ENCODE data around the gene PACS2.
"Not testable (repeated sequence)": the region's sequence is repeated elsewhere in the genome, so short reads cannot be mapped to it uniquely, and the experiment has no call there.

PACS2 gene

DNA sequence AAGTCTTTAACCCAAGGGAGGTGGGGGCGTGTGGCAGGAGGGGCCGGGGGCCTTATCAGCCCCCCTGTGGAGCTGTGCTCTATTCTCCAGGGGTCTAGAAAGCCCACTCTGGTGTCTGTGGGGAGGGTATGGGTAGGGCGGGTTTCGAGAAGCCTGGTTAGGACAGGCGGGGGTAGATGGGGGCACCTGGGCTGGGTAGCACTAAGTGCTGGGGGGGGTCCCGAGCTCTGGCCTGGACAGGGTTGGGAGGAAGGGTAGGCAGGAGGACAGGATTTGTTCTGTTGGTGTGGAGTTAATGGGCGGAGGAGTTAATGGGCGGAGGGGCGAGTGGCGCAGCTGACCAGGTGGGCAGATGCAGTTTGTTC, 2.0 kb downstream of the PACS2 start:
- FAIRE-seq = no peak

DNA sequence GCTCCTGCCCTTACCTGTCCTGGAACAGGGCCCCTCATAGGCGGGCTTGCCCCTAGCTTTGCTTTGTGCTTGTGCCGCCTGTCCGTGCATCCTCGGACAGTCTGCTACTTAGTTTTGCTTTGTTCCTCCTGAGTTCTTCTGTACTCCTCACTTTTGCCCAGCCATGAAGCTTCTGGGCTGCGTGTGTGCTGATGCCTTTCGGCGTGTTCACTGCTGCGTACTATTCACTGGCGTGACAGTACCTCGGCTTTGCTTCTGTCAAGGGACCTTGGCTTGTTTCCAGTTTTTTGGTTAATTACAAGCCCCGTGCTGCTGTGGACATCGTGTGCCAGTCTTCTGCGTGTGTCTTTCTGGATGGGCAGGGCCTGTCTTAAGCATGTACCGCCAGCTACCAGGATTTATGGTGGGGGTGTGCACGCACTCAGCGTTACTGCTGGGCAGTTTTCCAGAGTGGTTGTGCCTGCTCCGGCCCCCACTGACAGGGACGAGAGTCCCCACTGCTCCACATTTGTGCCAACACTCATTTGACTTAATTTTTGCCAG, 2.5 kb downstream of the PACS2 start:
- no peak for FAIRE-seq

DNA sequence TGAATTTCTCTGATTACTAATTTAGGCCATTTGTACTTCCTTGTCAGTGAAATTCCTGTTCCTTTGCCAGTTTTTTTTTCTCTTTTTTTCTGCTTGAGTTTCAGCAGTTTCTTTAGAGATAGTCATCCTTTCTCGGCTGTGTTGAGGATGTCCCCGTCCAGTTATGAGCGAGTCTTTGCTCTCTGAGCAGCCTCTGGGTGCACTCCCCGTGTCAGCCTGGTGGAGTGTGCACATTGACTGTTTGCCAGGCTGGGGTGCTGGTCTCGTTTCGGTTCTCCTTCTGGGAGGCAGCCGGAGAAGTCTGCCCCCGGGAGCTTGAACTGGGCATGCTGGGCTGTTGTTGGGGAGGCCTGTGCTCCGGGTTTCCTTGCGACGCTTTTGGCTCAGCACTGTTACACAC, 3.0 kb downstream of the PACS2 start:
- no peak for FAIRE-seq

DNA sequence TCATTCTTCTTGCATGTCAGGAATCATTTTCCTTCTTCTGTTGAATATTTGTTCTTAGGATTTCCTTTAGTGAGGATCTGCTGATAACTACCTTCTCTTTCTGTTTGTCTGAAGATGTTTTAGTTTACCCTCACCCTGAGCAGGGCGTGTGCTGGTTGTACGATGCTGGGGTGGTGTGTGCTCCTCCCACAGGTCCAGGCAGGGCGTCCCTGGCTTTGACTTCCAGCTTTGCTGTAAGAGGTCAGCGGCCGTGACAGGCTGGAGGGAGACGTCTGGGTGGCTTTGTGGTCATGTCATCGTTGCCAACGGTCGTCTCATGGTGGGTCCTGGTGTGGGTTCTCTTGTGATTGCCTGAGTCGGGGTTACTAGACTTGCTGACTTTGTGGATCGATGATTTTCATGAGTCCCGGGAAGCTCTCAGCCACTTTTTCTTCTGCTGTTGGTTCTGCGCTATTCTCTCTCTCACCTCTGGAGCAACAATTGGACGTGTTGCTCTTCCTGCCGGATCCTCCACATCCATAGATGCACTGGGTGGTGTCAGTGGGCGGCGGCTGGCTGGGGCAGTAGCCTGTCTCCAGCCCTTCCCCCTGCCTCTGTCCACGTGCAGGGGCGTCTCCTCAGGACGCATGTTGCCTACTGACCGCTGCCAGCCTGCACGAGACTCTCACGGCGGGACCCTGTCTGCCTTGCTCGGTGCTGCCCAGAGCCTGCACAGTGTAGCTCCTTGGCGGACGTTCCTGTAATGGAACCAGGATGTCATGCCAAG, 8.4 kb downstream of the PACS2 start:
- no peak for FAIRE-seq

DNA sequence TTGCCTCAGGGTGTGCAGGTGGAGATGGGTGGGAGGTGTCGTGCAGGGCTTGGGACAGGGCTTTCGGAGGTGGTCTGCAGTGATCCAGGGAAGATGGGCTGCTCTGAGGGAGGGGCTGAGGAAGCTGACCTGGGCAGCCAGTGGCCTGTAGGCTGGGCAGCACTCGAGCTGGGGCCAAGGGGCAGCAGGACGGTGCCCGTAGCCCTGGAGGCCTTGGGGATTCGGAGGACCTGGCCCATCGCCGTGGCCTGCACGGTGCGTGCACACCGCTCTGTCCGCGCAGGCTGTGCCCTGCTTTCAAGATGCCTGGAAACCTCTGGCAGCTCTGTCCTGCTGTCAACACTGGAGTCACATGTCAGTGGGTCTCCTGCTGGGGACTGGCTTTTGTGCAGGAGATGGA, 9.1 kb downstream of the PACS2 start:
- no peak for FAIRE-seq

DNA sequence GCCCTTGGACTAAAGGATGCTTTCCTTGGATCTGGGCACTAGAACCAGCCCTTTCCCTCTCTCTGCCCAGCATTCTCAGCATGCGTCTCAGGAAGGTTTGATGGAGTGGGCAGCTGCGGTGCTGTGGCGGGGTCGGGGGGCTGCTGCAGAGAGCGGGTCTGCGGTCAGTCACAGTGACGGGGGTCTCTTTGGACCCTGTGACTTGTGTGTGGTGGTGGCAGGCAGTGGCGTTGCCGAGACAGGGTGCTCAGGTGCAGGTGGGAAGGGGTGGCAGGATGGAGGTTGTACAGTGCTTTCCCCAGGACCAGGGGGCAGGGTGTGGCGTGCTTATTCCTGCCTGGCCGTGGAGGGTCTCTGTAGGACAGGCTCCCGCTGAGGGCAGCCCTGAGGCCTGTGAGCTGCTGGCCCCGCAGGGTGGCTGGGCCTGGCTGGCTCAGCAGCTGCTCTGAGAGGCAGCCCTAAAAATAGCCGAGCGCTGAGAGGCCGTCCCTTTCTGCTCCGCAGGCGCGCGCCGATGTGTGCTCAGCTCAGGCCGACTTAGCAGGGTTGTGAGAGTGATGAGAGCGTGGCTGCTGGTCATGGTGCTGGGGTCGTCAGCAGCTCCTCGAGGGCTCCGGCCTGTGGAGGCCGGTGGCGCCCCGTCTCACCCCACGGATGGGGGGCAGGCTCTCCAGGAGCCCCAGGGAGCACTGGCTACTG, 9.7 kb downstream of the PACS2 start:
- no peak for FAIRE-seq

DNA sequence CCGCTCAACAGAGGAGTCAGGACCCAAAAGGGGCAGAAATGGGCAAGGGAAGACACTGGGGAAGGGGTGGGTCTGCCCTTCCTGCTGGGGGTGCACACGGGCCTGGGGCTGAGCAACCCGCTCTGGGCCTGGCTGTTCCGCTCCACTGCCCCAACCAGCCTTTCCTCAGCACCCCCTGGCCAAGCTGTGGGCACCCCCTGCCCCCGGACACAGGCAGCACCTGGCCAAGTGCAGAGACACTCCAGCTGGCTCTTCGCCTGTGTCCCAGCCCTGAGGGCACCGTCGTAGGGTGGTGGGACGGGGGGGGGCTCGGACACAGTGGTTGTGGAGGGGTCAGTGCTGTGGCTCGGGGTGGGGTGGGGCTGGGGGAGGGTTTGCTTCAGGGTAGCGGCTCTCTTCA, 10.3 kb downstream of the PACS2 start:
- FAIRE-seq = no peak

DNA sequence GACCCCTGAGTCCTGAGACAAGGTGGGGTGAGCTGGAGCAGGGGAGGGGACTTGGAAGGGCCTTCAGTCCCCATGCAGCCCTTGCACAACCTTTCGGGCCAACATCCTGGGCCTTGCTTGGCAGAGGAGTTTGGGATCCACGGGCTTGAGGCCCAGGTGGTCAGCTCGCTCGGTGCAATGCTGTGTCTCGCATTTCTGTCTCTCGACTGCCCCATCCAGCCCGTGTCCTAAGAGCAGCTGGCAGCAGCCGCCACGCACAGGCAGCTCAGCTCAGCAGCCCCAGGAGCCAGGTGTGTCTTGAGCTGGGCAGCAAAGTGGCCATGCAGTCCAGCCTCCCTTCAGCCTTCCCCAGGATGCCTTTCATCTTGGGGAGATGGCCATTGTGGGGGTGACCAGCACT, 10.8 kb downstream of the PACS2 start:
- FAIRE-seq = no peak

DNA sequence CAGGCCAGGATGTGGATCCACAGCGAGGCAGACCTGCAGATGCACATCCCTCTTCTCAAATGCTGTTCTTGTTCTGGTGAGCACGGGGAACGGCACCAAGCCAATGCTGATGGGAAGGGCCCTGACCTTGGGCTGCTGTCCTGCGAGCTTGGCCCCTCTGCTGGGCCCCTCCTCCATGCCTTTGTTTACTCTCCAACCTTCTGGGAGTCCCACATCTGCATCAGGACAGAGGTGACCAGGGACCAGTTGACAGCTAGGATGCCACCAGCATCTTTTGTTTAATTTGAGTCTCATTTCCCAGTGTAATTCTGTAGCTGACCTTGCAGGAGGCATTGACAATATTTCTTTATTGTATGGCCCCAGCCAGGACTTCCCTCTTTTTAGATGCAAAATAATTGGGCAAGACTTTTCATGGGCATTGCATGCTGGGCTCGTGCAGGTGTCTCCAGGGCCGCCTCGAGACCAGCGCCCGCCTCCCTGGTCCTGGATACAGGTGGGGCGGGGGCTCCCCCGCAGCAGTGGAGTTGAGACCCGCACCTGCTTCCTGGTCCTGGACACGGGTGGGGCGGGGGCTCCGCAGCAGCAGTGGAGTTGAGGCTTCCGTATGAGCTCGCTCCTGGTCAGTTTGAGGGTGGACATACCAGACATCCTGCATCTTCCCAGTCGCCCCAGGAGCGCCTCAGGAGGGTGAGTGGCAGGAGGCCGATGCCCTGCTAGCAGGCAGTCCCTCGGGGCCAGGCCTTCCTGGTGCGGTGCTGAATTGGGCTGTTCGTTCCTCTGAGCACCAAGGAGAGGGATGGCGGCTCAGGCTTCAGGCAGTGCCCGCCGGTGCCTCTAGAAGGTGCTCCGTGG, 11.4 kb downstream of the PACS2 start:
- no peak for FAIRE-seq

DNA sequence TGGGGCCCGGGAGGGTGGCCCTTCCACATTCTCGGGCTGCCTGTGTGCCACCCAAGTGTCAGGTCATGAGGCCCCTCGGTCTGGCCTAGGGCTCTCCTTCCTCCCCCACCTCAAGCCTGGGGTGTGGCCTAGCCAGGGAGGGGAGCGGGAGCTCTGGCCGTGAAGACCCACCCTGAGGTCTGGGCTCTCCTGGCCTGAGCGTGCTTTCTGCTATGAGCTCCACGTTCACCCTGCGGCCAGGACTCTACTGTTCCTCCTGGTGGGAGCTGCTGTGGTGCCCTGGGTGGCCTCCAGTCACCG, 12.0 kb downstream of the PACS2 start:
- FAIRE-seq = no peak

DNA sequence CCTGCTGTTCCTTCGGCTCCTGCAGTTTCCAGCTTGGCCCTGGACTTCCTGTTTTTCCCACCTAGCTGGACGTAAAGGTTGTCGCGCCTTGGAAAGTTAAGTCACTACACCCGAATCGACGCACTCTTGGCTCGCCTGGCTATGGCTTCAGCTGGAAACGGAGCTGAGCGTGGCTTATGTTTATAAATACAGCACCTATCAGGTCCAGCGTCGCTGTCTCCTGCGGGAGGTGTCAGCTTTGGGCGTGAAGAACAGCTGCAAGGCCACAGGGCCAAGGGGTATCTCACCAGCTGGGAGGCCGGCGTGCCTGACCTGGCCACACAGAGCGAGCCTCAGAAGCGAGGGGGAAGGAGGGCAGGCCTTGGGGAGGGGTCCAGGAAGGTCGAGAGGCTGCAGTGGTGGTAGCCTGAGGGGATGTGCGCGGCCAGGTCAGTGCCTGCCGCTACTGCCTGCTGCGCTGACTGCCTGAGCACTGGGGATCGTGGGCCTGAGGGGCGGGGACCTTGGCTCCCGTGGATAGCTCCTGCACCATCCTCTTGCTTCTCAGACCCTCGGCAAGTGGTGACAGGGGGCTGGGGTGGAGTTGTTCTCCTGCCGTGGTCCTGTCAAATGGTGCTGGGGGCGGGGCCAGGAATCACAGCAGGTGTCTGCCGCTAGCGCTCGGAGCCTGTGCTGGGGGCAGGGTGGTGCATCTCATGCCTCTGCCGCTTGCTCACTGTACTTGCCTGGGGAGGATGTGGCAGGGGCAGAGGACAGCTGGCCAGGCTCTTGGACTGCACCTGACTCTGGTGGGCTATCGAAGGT, 12.5 kb downstream of the PACS2 start:
- FAIRE-seq = no peak

DNA sequence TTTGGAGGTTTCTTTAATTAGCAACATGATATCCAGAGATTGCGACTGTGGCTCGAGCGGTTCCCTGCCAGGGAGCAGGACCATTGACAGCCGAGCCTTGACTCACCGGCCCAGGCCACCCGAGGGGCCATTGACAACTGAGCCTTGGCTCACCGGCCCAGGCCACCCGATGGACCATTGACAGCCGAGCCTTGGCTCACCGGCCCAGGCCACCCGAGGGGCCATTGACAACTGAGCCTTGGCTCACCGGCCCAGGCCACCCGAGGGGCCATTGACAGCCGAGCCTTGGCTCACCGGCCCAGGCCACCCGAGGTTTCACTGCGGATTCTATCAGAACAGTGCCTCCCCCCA, 13.1 kb downstream of the PACS2 start:
- FAIRE-seq = not testable (repeated sequence)

DNA sequence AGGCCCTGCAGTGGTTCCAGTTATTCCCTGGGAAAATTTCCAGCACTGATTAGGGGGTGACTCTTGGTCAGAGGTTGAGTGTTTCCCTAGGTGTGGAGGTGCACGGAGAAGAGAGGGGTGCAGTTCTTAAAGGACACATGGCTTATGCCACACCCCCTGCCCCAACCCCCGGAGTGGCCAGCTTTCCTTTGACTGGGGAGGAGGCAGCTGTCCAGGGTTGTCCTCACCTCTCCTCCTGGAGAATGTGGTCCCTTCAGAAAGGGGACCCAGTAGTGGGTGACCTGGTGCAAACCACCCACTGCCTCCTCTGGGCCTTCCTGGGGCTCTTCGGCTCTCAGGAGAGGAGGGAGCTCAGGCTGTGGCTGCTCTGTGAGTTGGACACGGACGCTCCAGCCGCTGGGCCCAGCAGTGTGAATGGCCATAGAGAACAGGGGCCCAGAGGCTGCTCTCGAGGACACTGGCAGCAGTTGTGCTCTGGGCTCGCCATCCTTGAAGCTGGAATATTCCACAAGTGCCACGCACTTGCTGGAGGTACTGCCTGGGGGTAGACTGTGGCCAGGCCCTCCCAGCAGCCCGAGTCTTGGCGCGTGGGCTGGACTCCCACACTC, 13.6 kb downstream of the PACS2 start:
- FAIRE-seq = no peak

DNA sequence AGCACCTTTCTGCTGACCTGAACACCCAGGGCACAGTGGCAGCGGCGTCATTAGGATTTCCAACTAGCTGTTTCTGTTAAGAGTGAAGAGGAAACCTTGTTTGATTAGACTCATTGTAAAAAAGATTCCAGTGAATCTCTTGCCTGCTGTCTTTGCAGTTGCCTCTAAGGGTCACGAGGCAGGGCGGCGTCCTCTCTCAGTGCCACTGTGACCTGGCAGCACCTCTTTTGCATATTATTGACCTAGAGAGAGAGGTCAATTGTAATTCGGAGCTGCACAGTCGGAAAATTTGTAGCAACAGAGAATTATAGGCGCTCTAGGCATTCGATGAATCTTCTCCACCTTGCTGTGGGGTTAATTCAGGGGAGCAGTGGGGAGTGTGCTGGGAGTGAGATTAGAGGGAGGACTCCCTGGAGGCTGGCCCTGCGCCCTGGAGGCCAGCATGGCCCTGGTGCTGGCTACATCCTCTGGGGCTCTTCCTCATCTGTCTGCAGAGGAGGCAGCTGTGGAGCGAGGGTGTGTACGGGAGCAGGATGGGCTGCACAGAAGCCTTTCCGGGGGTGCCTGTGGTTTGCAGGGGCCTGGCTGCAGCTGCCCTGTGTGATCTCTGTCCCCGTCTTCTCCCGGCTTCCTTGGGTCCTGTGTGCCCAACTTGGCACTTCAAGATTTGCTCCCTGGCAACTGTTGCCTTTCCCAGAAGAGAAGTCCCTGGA, 14.3 kb downstream of the PACS2 start:
- FAIRE-seq = no peak

DNA sequence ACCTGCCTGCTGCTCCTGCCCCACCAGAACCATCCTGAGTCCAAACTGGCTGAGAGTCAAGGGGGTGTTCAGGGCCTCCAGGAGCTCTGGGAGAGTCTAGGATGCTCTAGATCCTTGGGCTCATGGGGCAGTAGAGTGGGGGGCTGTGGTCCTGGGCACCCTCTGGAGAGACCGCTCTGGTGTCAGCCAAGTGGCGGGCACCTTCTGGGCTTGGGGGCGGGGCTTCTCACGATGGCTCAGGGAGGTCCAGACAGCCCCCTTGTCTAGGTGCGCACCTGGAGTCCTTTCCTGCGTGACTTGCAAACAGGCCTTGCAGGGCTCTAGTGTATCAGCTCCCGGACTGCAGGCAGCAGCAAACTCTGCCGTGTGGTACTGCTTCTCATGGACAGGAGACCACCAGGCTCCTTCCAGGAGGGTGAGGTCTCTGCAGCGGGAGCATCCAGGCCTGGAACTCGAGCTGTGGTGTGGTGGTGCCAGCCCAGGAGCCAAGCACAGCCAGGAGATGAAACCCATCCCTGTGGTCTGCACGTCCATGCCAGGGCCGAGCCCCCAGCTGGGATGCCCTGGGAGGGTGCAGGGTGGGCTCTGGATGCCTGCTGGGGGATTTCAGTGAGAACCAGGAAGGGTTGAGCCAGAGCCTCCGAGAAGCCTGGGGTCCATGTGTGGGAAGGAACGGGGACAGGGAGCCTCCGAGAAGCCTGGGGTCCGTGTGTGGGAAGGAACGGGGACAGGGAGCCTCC, 15.0 kb downstream of the PACS2 start:
- FAIRE-seq = no peak

DNA sequence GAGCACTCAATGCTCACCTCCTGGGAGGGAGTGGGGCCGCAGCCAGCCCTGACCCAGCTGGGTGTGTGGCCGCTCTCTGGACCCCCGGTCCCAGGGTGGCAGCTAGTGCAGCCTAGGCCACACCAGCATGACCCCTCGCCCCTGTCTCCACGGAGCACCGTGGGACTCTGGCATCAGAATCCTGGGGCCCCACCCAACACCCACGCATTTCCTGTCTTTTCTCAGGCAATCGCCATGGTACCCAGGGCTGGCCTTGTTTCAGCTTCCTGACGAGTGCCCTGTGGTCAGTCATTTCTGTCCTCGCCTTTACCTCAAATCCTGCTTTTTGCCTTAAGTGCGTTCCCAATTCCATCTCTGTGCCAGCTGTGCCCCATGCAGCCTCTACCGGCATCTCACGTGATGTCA, 15.9 kb downstream of the PACS2 start:
- FAIRE-seq = no peak

DNA sequence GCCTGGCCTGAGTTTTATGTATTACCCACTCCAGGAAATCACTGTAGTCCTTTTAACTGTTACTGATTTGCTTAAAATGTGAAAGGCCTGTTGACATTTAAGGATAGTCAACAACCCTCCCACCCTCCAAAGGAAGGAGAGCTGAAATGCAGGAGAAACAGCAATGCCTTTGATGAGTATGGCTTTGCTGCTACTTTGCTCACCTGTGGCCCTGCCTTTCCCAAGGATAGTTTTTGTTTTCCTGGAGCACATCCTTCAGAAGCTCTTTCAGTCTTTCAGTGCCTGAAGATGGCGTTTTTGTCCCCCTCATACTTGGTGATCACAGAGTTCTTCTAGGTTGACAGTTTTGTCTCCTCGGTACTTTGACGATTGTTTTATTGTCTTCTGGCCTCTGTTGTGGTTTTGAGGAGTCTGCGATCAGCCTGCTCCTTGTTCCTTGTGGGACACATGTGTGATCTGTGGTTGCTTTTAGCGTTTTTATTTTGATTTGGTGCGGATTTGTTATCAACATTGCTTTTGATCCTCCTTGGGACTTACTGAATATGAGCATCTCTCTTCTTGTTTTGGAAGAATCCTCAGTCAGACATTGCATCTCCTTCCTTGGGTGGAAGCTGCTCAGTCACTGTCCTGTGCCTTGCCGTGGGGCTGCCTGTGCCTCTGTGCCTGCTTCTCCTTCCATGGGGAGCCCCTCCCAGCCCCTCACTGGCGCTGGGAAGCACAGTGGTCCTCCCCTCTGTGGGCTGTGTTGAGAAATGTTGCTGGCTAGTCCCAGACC, 17.2 kb downstream of the PACS2 start:
- no peak for FAIRE-seq

DNA sequence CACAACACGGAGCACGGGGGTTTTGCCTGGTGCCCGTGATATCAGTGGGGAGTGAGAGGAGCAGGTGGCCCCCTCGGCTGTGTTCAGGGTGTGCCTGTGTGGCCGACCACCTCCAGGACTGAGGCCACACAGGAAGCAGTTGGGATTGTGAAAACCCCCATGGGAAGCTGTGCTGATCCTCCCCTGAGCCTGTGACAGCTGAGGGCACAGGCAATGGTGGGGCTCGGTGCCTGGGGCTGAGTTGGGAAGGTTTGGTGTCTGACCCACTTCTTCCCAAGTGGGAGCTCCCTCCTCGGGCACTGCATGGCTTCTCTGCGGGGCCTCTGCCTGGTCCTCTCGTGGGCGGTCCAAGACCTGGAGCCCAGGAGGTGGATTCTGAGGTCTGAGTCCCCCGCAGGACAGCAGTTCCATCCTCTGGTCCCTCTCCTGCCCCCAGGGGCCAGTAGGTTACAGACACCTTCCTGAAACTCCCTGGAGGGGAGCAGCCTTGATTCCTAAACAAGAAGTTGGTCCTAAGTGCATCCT, 17.9 kb downstream of the PACS2 start:
- FAIRE-seq = no peak

DNA sequence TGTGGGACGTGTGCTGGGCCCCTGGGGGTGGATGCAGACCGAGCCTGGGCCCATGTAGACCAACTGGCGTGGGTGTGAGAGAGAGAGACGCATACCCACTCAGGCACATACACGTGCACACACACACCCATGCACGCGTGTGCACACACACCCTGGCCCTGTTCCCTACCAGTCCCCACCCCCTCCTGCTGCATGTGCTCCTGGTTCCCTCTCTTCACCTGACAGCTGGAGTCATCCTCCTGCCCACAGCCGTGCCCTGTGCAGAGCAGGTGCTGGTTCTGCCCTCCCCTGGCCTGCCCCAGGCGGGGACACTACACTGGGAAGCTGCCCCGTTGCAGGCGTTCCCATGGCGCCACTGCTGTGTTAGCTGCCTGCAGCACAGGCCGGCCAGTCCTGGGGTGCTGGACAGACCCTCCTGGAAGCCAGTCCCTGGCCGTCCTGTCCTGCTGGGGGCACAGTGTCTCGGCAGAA, 18.5 kb downstream of the PACS2 start:
- FAIRE-seq = no peak
